ENCODE measurements around the gene FBXO31.

- TF ChIP-seq CTCF (IDR thresholded peaks at IDR 0.05) (no peak), POLR2A (IDR thresholded peaks at IDR 0.05) (no peak), EP300 (IDR thresholded peaks at IDR 0.05) (no peak)
Observed at GRCh38 chr16:87317750-87318644, 65.6 kb downstream of the FBXO31 start.

Data from ovary (tissue), 3 donors.